ENCODE results near the gene BANF2. TPM values are rescaled to one million over a fixed set of nuclear protein-coding genes. Genes with fewer than 3 reads are reported as not detected.
A peak's percentile ranks its signal among the peaks of the same experiment; 100 is the strongest.

The BANF2 gene
- total and polyA plus RNA-seq, 2 of the 13 experiments (the other 11 are each of a cell fraction or from before 2014, with no cell fraction given): 0.35 TPM; not detected in 1

DNA sequence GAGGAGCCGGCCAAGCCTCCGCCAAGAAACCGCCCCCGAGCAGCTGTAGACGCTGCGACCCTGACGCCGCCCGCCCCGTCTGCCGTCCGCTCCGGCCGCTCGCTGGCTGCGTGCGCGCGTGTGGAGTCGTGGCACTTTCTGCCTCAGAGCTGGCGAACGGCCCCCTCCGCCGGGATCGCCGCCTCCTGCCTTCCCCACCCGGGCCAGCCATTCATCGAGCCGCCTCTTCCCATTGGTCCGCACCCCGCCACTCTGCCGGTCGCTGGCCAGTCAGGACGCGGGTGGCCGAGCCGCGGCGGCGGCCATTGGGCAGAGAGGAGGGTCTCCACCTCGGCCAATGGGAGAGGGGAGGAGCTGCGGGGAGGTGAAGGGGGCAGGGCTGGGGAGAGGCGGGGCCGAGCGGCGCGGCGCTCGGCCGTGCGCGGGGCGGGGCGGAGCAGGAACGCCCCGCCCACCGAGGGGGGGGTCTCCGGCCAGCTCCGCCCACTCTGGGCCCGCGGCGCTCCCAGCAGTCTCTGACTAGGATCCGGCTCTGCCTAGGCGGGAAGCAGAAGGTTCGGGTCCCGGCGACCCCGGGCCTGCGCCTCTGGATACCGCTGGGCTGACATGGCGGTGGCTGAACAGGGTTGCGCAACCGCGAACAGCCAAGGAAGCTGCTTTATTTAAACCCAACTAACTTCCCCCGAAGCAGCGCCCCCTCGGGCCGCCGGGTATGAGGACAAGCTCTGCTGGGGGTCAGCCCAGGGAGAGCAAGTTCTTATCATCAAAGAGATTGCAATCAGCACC, 17.5 kb upstream of the BANF2 start, which contains the start of gene RRBP1 (continued):
- TF ChIP-seq, protein P1, sequence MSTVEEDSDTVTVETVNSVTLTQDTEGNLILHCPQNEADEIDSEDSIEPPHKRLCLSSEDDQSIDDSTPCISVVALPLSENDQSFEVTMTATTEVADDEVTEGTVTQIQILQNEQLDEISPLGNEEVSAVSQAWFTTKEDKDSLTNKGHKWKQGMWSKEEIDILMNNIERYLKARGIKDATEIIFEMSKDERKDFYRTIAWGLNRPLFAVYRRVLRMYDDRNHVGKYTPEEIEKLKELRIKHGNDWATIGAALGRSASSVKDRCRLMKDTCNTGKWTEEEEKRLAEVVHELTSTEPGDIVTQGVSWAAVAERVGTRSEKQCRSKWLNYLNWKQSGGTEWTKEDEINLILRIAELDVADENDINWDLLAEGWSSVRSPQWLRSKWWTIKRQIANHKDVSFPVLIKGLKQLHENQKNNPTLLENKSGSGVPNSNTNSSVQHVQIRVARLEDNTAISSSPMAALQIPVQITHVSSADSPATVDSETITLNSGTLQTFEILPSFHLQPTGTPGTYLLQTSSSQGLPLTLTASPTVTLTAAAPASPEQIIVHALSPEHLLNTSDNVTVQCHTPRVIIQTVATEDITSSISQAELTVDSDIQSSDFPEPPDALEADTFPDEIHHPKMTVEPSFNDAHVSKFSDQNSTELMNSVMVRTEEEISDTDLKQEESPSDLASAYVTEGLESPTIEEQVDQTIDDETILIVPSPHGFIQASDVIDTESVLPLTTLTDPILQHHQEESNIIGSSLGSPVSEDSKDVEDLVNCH (CRISPR knock-in tag; IDR thresholded peaks at IDR 0.05): no peak
- no peak; the same call in 1 of the 2 replicates for TF ChIP-seq ZNF256 (CRISPR knock-in tag; conservative IDR thresholded peaks at IDR 0.05)
- TF ChIP-seq MTF2 (CRISPR knock-in tag; IDR thresholded peaks at IDR 0.05; ENCODE audit: borderline replicate concordance): no peak; the same call in 1 of the 2 replicates
- TF ChIP-seq, protein P2, sequence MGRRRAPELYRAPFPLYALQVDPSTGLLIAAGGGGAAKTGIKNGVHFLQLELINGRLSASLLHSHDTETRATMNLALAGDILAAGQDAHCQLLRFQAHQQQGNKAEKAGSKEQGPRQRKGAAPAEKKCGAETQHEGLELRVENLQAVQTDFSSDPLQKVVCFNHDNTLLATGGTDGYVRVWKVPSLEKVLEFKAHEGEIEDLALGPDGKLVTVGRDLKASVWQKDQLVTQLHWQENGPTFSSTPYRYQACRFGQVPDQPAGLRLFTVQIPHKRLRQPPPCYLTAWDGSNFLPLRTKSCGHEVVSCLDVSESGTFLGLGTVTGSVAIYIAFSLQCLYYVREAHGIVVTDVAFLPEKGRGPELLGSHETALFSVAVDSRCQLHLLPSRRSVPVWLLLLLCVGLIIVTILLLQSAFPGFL (CRISPR knock-in tag; IDR thresholded peaks at IDR 0.05): no peak
- TF ChIP-seq NBN (conservative IDR thresholded peaks at IDR 0.05): no peak
- TF ChIP-seq, protein P3, sequence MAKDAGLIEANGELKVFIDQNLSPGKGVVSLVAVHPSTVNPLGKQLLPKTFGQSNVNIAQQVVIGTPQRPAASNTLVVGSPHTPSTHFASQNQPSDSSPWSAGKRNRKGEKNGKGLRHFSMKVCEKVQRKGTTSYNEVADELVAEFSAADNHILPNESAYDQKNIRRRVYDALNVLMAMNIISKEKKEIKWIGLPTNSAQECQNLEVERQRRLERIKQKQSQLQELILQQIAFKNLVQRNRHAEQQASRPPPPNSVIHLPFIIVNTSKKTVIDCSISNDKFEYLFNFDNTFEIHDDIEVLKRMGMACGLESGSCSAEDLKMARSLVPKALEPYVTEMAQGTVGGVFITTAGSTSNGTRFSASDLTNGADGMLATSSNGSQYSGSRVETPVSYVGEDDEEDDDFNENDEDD (CRISPR knock-in tag; IDR thresholded peaks at IDR 0.05; ENCODE audit: borderline replicate concordance): peak; percentile 86; the same call in 1 of the 2 replicates
- no peak for TF ChIP-seq MBD4 (IDR thresholded peaks at IDR 0.05; ENCODE audit: borderline replicate concordance, low read length)
- peak; percentile 84 for TF ChIP-seq ISL2 (CRISPR knock-in tag; IDR thresholded peaks at IDR 0.05)
- no peak for TF ChIP-seq SRSF4 (IDR thresholded peaks at IDR 0.05; ENCODE audit: low read depth, low read length, poor library complexity, severe bottlenecking)
- TF ChIP-seq, protein P4, sequence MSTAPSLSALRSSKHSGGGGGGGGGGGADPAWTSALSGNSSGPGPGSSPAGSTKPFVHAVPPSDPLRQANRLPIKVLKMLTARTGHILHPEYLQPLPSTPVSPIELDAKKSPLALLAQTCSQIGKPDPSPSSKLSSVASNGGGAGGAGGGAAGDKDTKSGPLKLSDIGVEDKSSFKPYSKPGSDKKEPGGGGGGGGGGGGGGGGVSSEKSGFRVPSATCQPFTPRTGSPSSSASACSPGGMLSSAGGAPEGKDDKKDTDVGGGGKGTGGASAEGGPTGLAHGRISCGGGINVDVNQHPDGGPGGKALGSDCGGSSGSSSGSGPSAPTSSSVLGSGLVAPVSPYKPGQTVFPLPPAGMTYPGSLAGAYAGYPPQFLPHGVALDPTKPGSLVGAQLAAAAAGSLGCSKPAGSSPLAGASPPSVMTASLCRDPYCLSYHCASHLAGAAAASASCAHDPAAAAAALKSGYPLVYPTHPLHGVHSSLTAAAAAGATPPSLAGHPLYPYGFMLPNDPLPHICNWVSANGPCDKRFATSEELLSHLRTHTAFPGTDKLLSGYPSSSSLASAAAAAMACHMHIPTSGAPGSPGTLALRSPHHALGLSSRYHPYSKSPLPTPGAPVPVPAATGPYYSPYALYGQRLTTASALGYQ (CRISPR knock-in tag; IDR thresholded peaks at IDR 0.05): peak; percentile 86
- TF ChIP-seq ASH2L (IDR thresholded peaks at IDR 0.05; ENCODE audit: insufficient read length, low read depth, low read length): peak; percentile 73
- TF ChIP-seq RFXANK (CRISPR knock-in tag; IDR thresholded peaks at IDR 0.05): 0 out of 2 replicates have a peak, but pooled peaks have one; percentile 22
- peak; percentile 98 for TF ChIP-seq SP4 (CRISPR knock-in tag; IDR thresholded peaks at IDR 0.05)
- no peak for TF ChIP-seq SUZ12 (IDR thresholded peaks at IDR 0.05; ENCODE audit: low read depth, low read length)
- no peak; the same call in 1 of the 2 replicates for TF ChIP-seq TRIM24 (CRISPR knock-in tag; IDR thresholded peaks at IDR 0.05)
- peak; percentile 92 for TF ChIP-seq ZNF790 (CRISPR knock-in tag; IDR thresholded peaks at IDR 0.05; ENCODE audit: borderline replicate concordance)
- 0 out of 2 replicates have a peak, but pooled peaks have one; percentile 79 for TF ChIP-seq KLF12 (CRISPR knock-in tag; IDR thresholded peaks at IDR 0.05; ENCODE audit: borderline replicate concordance)
- 0 out of 2 replicates have a peak, but pooled peaks have one; percentile 44 for TF ChIP-seq TBP (CRISPR knock-in tag; IDR thresholded peaks at IDR 0.05)
- TF ChIP-seq RXRA (CRISPR knock-in tag; IDR thresholded peaks at IDR 0.05): peak; percentile 89
- peak; percentile 90 for TF ChIP-seq ZBTB20 (CRISPR knock-in tag; IDR thresholded peaks at IDR 0.05; ENCODE audit: borderline replicate concordance, low read depth)
- peak; percentile 51 for TF ChIP-seq TARDBP (CRISPR knock-in tag; IDR thresholded peaks at IDR 0.05)
- TF ChIP-seq, protein P5, sequence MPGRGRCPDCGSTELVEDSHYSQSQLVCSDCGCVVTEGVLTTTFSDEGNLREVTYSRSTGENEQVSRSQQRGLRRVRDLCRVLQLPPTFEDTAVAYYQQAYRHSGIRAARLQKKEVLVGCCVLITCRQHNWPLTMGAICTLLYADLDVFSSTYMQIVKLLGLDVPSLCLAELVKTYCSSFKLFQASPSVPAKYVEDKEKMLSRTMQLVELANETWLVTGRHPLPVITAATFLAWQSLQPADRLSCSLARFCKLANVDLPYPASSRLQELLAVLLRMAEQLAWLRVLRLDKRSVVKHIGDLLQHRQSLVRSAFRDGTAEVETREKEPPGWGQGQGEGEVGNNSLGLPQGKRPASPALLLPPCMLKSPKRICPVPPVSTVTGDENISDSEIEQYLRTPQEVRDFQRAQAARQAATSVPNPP (CRISPR knock-in tag; IDR thresholded peaks at IDR 0.05): peak; percentile 82

Measured in HepG2 (cell line).